A673 (cell line): ENCODE measurements around the gene B4GALT3. TPM values are rescaled to one million over a fixed set of nuclear protein-coding genes. Genes with fewer than 3 reads are reported as not detected.

Experiments used
- BruUV-seq: library from RNA; stranded (reverse); fragments of 400-500 nt; replicated peaks from 2 replicates; lab custom pipeline; 2021; lab: Mats Ljungman, UMichigan
- CTCF ChIA-PET: fragments of 300-600 bp; sonication (Branson Sonifier 250); formaldehyde crosslinking; loops from one replicate; lab custom pipeline; 2022; ENCODE audit warnings: antibody characterized with exemption; lab: Charles Lee
- POLR2A ChIA-PET: fragments of 300-600 bp; sonication (Branson Sonifier 250); formaldehyde crosslinking; loops from one replicate; lab custom pipeline; 2022; ENCODE audit warnings: antibody characterized with exemption; ENCODE audit not compliant: low non-redundant PET; lab: Charles Lee
- DNase-seq: peaks from one replicate; pipeline ENCODE4 v3.0.0-alpha.2; 2015; ENCODE audit warnings: low spot score
- H3K27ac ChIP-seq: fragments of 200-600 bp; sonication (generic); 2 replicates; pipeline ENCODE4 v1.5.1; 2016; ENCODE audit warnings: mixed run types, low read depth, mild to moderate bottlenecking, mixed read lengths, antibody characterized with exemption, low read length; ENCODE audit not compliant: poor library complexity, severe bottlenecking
- H3K27me3 ChIP-seq: fragments of 200-600 bp; sonication (generic); replicated peaks from 2 replicates; pipeline ENCODE4 v1.6.1; 2017; ENCODE audit warnings: mixed run types, low read depth, mild to moderate bottlenecking, mixed read lengths, antibody characterized with exemption, low read length; ENCODE audit not compliant: insufficient read depth, poor library complexity
- H3K36me3 ChIP-seq: fragments of 200-600 bp; sonication (generic); 2 replicates; pipeline ENCODE4 v1.6.1; 2016; ENCODE audit warnings: mixed run types, mild to moderate bottlenecking, mixed read lengths, antibody characterized with exemption, low read length; ENCODE audit not compliant: insufficient read depth, poor library complexity, severe bottlenecking
- H3K4me1 ChIP-seq: fragments of 200-600 bp; sonication (generic); 2 replicates; pipeline ENCODE4 v1.6.1; 2017; ENCODE audit warnings: mixed run types, mild to moderate bottlenecking, mixed read lengths, antibody characterized with exemption, low read length; ENCODE audit not compliant: insufficient read depth, poor library complexity, severe bottlenecking
- H3K4me3 ChIP-seq: fragments of 200-600 bp; sonication (generic); 2 replicates; pipeline ENCODE4 v1.5.1; 2016; ENCODE audit warnings: low read depth, mixed run types, mild to moderate bottlenecking, mixed read lengths, low read length; ENCODE audit not compliant: poor library complexity, severe bottlenecking
- H3K9me3 ChIP-seq: fragments of 200-600 bp; sonication (generic); 2 replicates; pipeline ENCODE4 v1.6.1; 2016; ENCODE audit warnings: mixed run types, low read depth, mild to moderate bottlenecking, mixed read lengths, antibody characterized with exemption, low read length; ENCODE audit not compliant: poor library complexity, severe bottlenecking
- EZH2 ChIP-seq: fragments of 200-600 bp; sonication (generic); IDR thresholded peaks from 2 replicates; pipeline ENCODE4 v1.6.1; 2017; ENCODE audit warnings: borderline replicate concordance, low read depth, mild to moderate bottlenecking, mixed read lengths, antibody characterized with exemption, low read length; ENCODE audit not compliant: poor library complexity, severe bottlenecking
- intact Hi-C: fragments of 100-400 bp; cut with micrococcal nuclease; formaldehyde crosslinking; loops from one replicate; pipeline ENCODE4 v1.10.0; 2022; ENCODE audit not compliant: unreplicated experiment
- total RNA-seq: library from RNA; stranded (reverse); gene quantifications from 2 replicates; pipeline ENCODE4 v1.2.3, GENCODE V29; 2021
- TF ChIP-seq, protein P1 (sequence below): fragments of 300-800, 200-600 bp; sonication (generic); conservative IDR thresholded peaks from 2 replicates; pipeline ENCODE4 v1.5.1; 2017; ENCODE audit warnings: low read depth, mild to moderate bottlenecking, antibody characterized with exemption, low read length, moderate library complexity, mixed read lengths

The B4GALT3 gene
- total RNA-seq, 1 experiment from 2014 or later = 55.1 TPM

DNA sequence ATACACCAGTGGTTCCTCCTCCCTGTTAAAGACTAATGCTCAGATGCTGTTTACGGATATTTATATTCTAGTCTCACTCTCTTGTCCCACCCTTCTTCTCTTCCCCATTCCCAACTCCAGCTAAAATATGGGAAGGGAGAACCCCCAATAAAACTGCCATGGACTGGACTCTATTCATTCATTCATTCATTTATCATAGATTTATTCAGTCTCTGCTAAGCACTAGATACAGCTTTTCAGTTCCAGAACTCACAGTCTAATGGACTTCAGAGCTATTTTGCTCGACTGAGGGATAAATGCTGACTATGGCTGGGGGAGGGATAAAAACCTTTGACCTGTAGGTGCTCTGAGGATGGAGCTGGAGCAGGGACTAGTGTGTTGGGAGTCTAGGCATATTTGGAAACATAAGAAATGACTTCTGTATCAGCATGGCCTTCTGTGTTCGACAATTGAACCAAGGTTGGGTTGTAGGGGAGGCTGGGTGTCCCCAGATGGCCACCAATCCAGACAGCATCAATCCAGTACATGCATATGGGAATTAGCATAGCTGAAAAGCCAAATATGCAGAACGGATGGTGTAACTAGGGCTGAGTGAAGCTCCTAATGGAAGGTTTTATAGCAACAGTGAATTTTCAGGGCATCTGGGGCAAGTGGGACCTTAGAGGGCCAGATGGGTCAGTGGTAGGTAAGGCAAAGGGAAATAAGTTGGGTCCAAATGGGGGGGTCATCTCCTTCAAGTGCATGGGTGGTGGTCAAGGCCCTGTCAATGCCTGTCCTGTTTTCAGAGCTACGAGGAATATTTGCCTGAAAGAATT lies 42.0 kb upstream of the B4GALT3 start:
- ChIA-PET CTCF (no interaction called here), POLR2A (no interaction called here)
- TF ChIP-seq, protein P1, sequence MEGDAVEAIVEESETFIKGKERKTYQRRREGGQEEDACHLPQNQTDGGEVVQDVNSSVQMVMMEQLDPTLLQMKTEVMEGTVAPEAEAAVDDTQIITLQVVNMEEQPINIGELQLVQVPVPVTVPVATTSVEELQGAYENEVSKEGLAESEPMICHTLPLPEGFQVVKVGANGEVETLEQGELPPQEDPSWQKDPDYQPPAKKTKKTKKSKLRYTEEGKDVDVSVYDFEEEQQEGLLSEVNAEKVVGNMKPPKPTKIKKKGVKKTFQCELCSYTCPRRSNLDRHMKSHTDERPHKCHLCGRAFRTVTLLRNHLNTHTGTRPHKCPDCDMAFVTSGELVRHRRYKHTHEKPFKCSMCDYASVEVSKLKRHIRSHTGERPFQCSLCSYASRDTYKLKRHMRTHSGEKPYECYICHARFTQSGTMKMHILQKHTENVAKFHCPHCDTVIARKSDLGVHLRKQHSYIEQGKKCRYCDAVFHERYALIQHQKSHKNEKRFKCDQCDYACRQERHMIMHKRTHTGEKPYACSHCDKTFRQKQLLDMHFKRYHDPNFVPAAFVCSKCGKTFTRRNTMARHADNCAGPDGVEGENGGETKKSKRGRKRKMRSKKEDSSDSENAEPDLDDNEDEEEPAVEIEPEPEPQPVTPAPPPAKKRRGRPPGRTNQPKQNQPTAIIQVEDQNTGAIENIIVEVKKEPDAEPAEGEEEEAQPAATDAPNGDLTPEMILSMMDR = no peak
- TF ChIP-seq EZH2 = no peak
- Histone ChIP-seq H3K4me3 (no peak overlapping the region), H3K9me3 (no peaks in the 10 kb centered on the region), H3K27ac (no peak overlapping the region), H3K27me3 (no peaks in the 10 kb centered on the region), H3K36me3 (peaks cover 8% of the 10 kb centered on the region), H3K4me1 (no peaks in the 10 kb centered on the region)
- BruUV-seq = no TSS peak
- DNase-seq = no peak
- intact Hi-C loops = no loop called here

DNA sequence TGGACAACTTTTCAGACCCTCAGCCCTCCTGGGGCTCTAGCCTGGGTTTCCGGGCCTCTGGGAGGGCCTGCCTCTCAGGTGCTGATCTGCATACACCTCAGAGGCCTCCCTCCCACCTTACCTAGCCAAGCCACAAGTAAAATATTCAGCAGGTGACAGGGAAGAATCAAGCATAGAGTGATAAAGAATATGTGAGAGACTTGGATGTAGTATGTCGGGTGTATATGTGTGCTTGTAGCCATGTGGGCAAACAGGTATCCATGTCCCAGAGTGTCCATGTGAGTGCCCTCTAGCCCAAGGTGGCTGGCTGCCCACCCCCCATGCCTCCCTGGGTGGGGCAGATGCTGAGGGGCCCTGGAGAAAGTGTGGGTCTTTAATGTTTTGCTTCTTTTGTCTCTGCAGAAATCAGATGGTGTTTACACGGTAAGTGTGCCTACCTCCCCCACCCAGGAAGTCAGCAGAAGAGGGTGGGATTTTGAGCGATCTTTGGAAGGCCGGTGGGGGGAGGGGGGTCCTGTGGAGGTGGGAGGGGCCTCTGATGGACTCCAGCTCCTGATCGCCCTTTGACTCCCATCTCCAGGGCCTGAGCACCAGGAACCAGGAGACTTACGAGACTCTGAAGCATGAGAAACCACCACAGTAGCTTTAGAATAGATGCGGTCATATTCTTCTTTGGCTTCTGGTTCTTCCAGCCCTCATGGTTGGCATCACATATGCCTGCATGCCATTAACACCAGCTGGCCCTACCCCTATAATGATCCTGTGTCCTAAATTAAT lies 41.2 kb upstream of the B4GALT3 start:
- TF ChIP-seq EZH2 = no peak
- TF ChIP-seq, protein P1 = no peak
- ChIA-PET POLR2A (interaction anchor here (0.9 kb wide), 1 partner anchor 16 kb away, joined by 4 read pairs; the partner anchor contains the start of gene NDUFS2), CTCF (no interaction called here)
- H3K9me3 ChIP-seq = no peaks in the 10 kb centered on the region
- no peak for DNase-seq
- intact Hi-C loops = no loop called here
- H3K27ac ChIP-seq = no peak overlapping the region
- no peaks in the 10 kb centered on the region for H3K4me1 ChIP-seq
- no peaks in the 10 kb centered on the region for H3K27me3 ChIP-seq
- BruUV-seq = no TSS peak
- peaks cover 16% of the 10 kb centered on the region for H3K36me3 ChIP-seq
- no peak overlapping the region for H3K4me3 ChIP-seq

DNA sequence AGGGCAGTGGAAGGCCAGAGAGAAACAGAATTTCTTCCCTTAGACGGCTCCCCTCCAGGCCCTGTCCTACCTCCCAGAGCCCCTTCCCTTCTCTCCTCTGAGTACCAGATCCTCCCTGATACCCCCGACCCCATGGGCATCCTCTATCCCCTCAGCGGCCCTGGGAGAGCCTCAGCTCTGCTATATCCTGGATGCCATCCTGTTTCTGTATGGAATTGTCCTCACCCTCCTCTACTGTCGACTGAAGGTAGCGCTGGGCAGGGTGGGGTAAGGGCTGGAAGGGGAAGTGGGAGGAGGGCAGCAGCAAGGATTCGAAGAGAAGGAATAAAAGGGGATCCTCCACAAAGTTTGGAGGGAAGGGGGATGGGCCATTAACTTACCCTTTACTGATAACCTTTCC lies 40.5 kb upstream of the B4GALT3 start:
- no peaks in the 10 kb centered on the region for H3K4me1 ChIP-seq
- BruUV-seq = no TSS peak
- CTCF ChIA-PET = no interaction called here
- TF ChIP-seq EZH2 = no peak
- TF ChIP-seq, protein P1 = no peak
- no peaks in the 10 kb centered on the region for H3K9me3 ChIP-seq
- POLR2A ChIA-PET = interaction anchor here (0.9 kb wide), 1 partner anchor 16 kb away, joined by 4 read pairs; the partner anchor contains the start of gene NDUFS2
- peaks cover 22% of the 10 kb centered on the region for H3K36me3 ChIP-seq
- intact Hi-C loops = no loop called here
- H3K4me3 ChIP-seq = no peak overlapping the region
- no peak overlapping the region for H3K27ac ChIP-seq
- DNase-seq = no peak
- no peaks in the 10 kb centered on the region for H3K27me3 ChIP-seq
